Measurements from ENCODE around the gene KRT6A. TPM values are rescaled to one million over a fixed set of nuclear protein-coding genes. Genes with fewer than 3 reads are reported as not detected.

KRT6A gene
- total and polyA plus RNA-seq, 4 donors = 0.02 to 0.05 TPM; not detected in 2

GRCh38 chr12:52524241-52524897, 31.3 kb upstream of the KRT6A start:
- peak; percentile 21 for DNase-seq (ENCODE audit: low spot score)

GRCh38 chr12:52523824-52524223, 30.8 kb upstream of the KRT6A start:
- Histone ChIP-seq H3K9ac (ENCODE audit: low read depth in 1 of 2, low read length in 2 of 2) (no peak overlapping the region), H3K9me3 (ENCODE audit: control insufficient read depth in 4 of 4, low read length in 3 of 4) (no peaks in the 10 kb centered on the region), H3K4me3 (ENCODE audit: low read depth in 1 of 3, low read length in 3 of 3) (no peak overlapping the region), H3K36me3 (ENCODE audit: control insufficient read depth in 4 of 4, insufficient read depth in 3 of 4, low read depth in 1 of 4, low read length in 3 of 4) (no peaks in the 10 kb centered on the region), H3K27ac (ENCODE audit: low read depth in 1 of 2, low read length in 2 of 2) (no peak overlapping the region), H3K27me3 (ENCODE audit: control insufficient read depth in 4 of 4, insufficient read depth in 4 of 4, low read length in 3 of 4) (no peaks in the 10 kb centered on the region), H3K4me1 (ENCODE audit: control insufficient read depth in 4 of 4, insufficient read depth in 4 of 4, low read length in 3 of 4) (no peaks in the 10 kb centered on the region)
- WGBS = 92% methylated on average over 4 of the region's 4 CpGs
- TF ChIP-seq HNF4G (IDR thresholded peaks at IDR 0.05) (no peak), GABPA (IDR thresholded peaks at IDR 0.05 in 1 of 2, conservative IDR thresholded peaks at IDR 0.05 in 1 of 2) (no peak), TAF1 (conservative IDR thresholded peaks at IDR 0.05) (no peak), EGR1 (IDR thresholded peaks at IDR 0.05; ENCODE audit: low read depth in 2 of 2) (no peak), FOXA1 (IDR thresholded peaks at IDR 0.05) (no peak), RAD21 (IDR thresholded peaks at IDR 0.05) (no peak), HNF4A (conservative IDR thresholded peaks at IDR 0.05) (no peak)
- no peak for DNase-seq (ENCODE audit: low spot score)

More at GRCh38 chr12:52524241-52524897, 31.3 kb upstream of the KRT6A start:
- Histone ChIP-seq H3K27ac (ENCODE audit: low read depth in 1 of 2, low read length in 2 of 2) (no peak overlapping the region), H3K4me1 (ENCODE audit: control insufficient read depth in 4 of 4, insufficient read depth in 4 of 4, low read length in 3 of 4) (no peaks in the 10 kb centered on the region), H3K9me3 (ENCODE audit: control insufficient read depth in 4 of 4, low read length in 3 of 4) (no peaks in the 10 kb centered on the region), H3K27me3 (ENCODE audit: control insufficient read depth in 4 of 4, insufficient read depth in 4 of 4, low read length in 3 of 4) (no peaks in the 10 kb centered on the region), H3K9ac (ENCODE audit: low read depth in 1 of 2, low read length in 2 of 2) (no peak overlapping the region), H3K4me3 (ENCODE audit: low read depth in 1 of 3, low read length in 3 of 3) (no peak overlapping the region), H3K36me3 (ENCODE audit: control insufficient read depth in 4 of 4, insufficient read depth in 3 of 4, low read depth in 1 of 4, low read length in 3 of 4) (no peaks in the 10 kb centered on the region)
- WGBS = 87% methylated on average over 6 of the region's 6 CpGs
- TF ChIP-seq FOXA2 (IDR thresholded peaks at IDR 0.05) (no peak), SP1 (IDR thresholded peaks at IDR 0.05) (no peak), RAD21 (IDR thresholded peaks at IDR 0.05) (no peak), YY1 (IDR thresholded peaks at IDR 0.05) (no peak), HNF4G (IDR thresholded peaks at IDR 0.05) (no peak), MAX (IDR thresholded peaks at IDR 0.05) (no peak), RXRA (IDR thresholded peaks at IDR 0.05) (no peak), ZBTB33 (IDR thresholded peaks at IDR 0.05) (no peak), REST (IDR thresholded peaks at IDR 0.05) (no peak), FOXA1 (IDR thresholded peaks at IDR 0.05) (no peak)
